GM12872 (cell line): Measurements from ENCODE around the gene MYCN.

Experiments
- CTCF ChIP-seq: IDR thresholded peaks from 3 replicates; pipeline ENCODE4 v1.5.1; 2011; ENCODE audit warnings: low read depth, mild to moderate bottlenecking, low read length, moderate library complexity; ENCODE audit not compliant: insufficient read depth

The MYCN gene

GRCh38 chr2:15975261-15975600 lies 34.9 kb downstream of the MYCN start:
- TF ChIP-seq CTCF = no peak

- TF ChIP-seq CTCF = no peak
Observed at GRCh38 chr2:15975676-15976075, 35.3 kb downstream of the MYCN start.

- TF ChIP-seq CTCF = no peak
Observed at GRCh38 chr2:15976354-15976753, 36.0 kb downstream of the MYCN start.

- TF ChIP-seq CTCF = no peak
Observed at GRCh38 chr2:15979051-15979758, 38.9 kb downstream of the MYCN start.

- no peak for TF ChIP-seq CTCF
Observed at GRCh38 chr2:15979759-15980604, 39.6 kb downstream of the MYCN start.

- TF ChIP-seq CTCF = no peak
Observed at GRCh38 chr2:15980605-15981098, 40.3 kb downstream of the MYCN start.

GRCh38 chr2:15981646-15982045 lies 41.3 kb downstream of the MYCN start:
- no peak for TF ChIP-seq CTCF
